Stimulated activated CD4-positive, alpha-beta T cell treated with anti-CD3 and anti-CD28 coated beads, TNF-alpha, amount 100 ng/mL, for 24 hours (primary cell): Measurements from ENCODE around the gene CNMD.
"Not testable (repeated sequence)": the region's sequence is repeated elsewhere in the genome, so short reads cannot be mapped to it uniquely, and the experiment has no call there.

Source experiments
- DNase-seq, 3 experiments: peaks; one replicate each; pipeline ENCODE4 v3.0.0-alpha.2; 2020; ENCODE audit warnings: low read depth in 3 of 3

Gene CNMD

DNA sequence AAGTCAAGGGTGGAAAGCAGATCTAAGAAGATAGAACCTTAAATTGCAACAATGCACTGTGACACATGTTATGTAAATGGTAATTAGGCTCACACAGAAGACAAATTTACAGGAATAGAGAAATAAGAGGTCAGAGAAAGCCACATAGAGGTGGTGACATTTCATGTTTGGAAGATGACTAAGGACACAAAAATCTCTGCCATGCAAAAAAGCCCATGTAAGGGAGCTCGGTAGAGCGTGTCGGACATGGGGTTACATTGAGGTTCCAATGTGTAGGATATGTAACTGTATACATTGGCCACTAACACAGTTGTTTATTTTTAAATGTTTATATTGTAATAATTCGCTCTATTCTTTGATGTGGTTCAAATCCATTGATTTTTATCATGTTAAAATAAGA is 53.2 kb downstream of the CNMD start:
- DNase-seq = no peak

DNA sequence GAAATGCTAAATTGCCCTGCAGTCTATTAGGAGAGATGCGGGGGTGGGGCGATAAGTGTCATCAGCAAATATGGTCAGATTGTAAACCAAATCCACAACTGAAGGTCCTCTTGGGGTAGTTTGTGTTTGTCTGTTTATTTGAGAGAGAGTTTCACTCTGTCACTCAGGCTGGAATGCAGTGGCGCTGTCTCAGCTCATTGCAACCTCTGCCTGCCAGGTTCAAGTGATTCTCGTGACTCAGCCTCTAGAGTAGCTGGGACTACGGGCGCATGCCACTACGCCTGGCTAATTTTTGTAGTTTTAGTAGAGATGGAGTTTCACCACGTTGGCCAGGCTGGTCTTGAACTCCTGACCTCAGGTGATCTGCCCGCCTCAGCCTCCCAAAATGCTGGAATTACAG is 53.8 kb downstream of the CNMD start:
- DNase-seq = not testable (repeated sequence)

DNA sequence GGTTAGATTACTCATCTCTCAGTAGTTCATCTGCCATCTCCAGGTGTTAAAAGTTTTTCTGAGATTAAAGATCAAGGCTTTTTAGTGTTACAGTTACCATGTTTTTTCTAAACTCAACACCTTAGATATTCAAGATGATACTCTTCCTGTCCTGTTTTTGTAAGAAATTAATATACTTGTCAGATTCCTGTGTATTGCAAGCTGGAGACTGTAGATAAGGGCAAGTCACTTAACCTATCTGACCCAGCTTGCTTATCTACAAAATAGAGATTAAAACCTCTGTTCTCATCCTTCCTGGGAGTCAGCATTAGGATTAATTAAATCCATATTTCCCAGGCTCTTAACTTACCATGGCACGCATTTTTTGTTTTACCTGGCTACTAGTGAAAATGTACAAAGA is 61.8 kb downstream of the CNMD start:
- no peak for DNase-seq

DNA sequence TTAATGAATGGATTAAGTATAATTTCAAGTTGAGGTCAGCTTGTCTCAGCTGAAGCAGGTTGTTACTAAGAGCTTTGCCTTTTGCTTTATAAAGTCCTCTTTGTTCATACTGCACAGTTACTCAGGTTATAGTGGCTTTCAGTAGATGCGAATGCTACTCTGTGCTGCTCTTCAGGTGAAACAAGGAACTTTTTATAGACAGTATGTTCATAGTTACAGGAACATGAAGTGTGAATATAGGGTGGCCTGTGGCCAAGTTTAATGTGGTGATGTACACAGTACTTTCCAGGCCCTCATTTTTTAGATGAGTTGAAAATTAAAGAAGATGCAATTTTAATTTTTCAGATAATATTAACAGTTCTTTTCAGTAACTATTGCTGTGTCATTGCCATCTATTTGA is 66.2 kb downstream of the CNMD start:
- no peak for DNase-seq

DNA sequence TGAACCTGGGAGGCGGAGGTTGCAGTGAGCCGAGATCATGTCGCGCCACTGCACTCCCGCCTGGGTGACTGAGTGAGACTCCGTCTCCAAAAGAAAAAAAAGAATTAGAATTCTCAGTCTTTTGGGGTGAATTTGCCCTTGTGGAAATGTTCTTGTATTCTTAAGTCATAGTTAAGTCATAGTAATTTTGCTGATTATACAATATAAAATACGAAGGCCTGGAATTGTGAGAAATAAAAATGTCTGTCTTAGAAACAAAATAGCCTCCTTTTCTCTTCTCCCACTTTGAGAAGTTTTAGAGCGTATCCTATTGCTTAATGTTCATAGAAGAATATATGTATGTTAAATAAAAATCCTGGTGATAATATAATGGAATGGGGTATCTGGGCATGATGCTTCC is 68.9 kb downstream of the CNMD start:
- DNase-seq = no peak

DNA sequence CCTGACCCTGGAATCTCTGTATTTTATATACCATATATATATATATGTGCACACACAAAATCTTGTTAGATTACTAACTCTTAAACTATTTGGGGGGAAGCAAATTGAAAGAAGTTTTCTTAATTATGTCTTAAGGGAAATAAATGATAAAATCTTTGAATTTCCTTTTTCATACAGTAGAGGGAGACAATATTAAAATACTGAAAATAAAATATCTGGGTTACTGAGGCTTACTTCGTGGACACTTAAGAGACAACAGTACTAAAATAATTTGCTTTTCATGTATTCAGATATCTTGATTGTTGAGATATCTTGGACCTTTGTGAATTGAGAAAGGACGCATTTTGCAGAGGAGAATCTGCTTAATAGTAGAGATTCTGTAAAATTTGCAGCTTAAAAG is 69.9 kb downstream of the CNMD start:
- no peak for DNase-seq

DNA sequence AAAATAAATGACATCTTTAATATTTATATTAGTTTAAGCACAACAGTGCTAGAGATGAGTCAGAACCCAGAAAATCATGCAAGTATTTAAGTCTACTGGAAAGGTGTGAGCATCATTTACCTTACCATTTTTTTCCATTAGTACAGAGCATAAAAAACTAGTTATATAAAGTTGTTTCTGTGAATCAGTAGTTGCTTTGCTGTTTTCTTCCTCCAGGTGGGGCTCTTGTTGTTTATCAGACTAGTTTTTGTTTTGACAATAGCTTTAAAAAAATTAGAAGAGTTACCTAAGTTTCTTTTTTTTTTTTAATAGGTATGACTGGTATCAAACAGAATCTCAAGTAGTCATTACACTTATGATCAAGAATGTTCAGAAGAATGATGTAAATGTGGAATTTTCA is 74.3 kb downstream of the CNMD start:
- DNase-seq = no peak

DNA sequence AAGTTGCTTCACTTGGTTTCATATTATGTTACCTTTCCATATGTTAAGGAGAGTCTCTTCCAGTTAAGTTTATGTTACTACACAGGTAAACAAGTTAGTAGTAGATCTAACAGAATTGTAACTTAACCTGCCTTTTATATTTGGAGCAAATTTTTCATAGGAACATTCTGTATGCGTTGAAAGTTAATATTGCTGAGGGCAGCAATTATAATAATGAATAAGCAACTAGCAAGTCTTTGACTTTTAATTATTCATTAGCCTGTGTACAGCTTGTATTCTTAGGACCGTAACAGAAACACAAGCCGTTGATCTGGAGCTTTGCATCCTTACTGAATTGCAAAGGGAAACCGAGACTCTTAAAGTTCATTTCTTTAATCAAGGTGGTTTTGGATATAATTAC is 75.3 kb downstream of the CNMD start:
- no peak for DNase-seq

DNA sequence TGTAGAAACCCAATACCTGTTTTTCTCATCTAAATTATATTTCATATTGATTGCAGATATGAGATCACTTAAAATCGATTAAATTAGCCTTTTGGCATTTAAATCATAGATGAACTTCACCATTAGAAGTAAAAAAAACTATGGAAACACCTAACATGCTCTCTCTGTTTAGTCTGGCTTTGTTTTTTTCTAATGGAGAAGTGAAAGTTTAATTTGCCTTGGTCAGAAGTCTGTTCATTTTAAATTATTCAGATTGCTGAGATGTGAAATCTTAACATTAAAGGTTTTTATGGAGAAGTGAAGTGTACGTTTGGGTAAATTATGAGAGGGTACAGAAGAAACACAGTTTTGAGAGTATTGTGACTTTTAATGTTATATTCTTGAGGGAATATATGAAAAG is 80.3 kb downstream of the CNMD start:
- no peak for DNase-seq
